ENCODE data around the gene GRID1.

Gene GRID1

GRCh38 chr10:85671530-85671929, 695.1 kb downstream of the GRID1 start:
- no peak for TF ChIP-seq CTCF (IDR thresholded peaks at IDR 0.05; ENCODE audit: unreplicated experiment in 3 of 3)
- Mint-ChIP-seq H3K27me3 (ENCODE audit: low read depth) (peaks cover 9% of the 10 kb centered on the region), H3K27ac (no peak overlapping the region), H3K9me3 (peaks cover 21% of the 10 kb centered on the region), H3K4me3 (no peak overlapping the region), H3K4me1 (no peaks in the 10 kb centered on the region), H3K36me3 (ENCODE audit: low read depth) (no peaks in the 10 kb centered on the region)

- Mint-ChIP-seq H3K27ac (no peak overlapping the region), H3K4me1 (no peaks in the 10 kb centered on the region), H3K9me3 (peaks cover 17% of the 10 kb centered on the region), H3K27me3 (ENCODE audit: low read depth) (peaks cover 4% of the 10 kb centered on the region), H3K4me3 (no peak overlapping the region), H3K36me3 (ENCODE audit: low read depth) (no peaks in the 10 kb centered on the region)
- no peak for TF ChIP-seq CTCF (IDR thresholded peaks at IDR 0.05; ENCODE audit: unreplicated experiment in 3 of 3)
These were observed 698.1 kb downstream of the GRID1 start for GRCh38 chr10:85668522-85668921.

- Mint-ChIP-seq H3K9me3 (peaks cover 11% of the 10 kb centered on the region), H3K27ac (no peak overlapping the region), H3K36me3 (ENCODE audit: low read depth) (no peaks in the 10 kb centered on the region), H3K4me1 (no peaks in the 10 kb centered on the region), H3K4me3 (no peak overlapping the region), H3K27me3 (ENCODE audit: low read depth) (peaks cover 4% of the 10 kb centered on the region)
- no peak for TF ChIP-seq CTCF (IDR thresholded peaks at IDR 0.05; ENCODE audit: unreplicated experiment in 3 of 3)
These were observed 698.9 kb downstream of the GRID1 start for GRCh38 chr10:85667638-85668233.

- no peak for TF ChIP-seq CTCF (IDR thresholded peaks at IDR 0.05; ENCODE audit: unreplicated experiment in 3 of 3)
- Mint-ChIP-seq H3K9me3 (peaks cover 6% of the 10 kb centered on the region), H3K36me3 (ENCODE audit: low read depth) (no peaks in the 10 kb centered on the region)
These were observed 699.6 kb downstream of the GRID1 start for GRCh38 chr10:85666987-85667386.

GRCh38 chr10:85666102-85666501, 700.5 kb downstream of the GRID1 start:
- Mint-ChIP-seq H3K27ac (no peak overlapping the region), H3K27me3 (ENCODE audit: low read depth) (peaks cover 4% of the 10 kb centered on the region), H3K4me1 (peaks cover 3% of the 10 kb centered on the region), H3K4me3 (no peak overlapping the region), H3K9me3 (no peaks in the 10 kb centered on the region), H3K36me3 (ENCODE audit: low read depth) (no peaks in the 10 kb centered on the region)
- no peak for TF ChIP-seq CTCF (IDR thresholded peaks at IDR 0.05; ENCODE audit: unreplicated experiment in 3 of 3)

More at GRCh38 chr10:85666987-85667386, 699.6 kb downstream of the GRID1 start:
- no peak overlapping the region for H3K27ac Mint-ChIP-seq
- no peak overlapping the region for H3K4me3 Mint-ChIP-seq
- H3K4me1 Mint-ChIP-seq, result no peaks in the 10 kb centered on the region
- peaks cover 4% of the 10 kb centered on the region for H3K27me3 Mint-ChIP-seq (ENCODE audit: low read depth)

GRCh38 chr10:85665681-85666080, 700.9 kb downstream of the GRID1 start:
- Mint-ChIP-seq H3K4me3 (no peak overlapping the region), H3K9me3 (no peaks in the 10 kb centered on the region), H3K27me3 (ENCODE audit: low read depth) (peaks cover 4% of the 10 kb centered on the region), H3K4me1 (peaks cover 4% of the 10 kb centered on the region), H3K36me3 (ENCODE audit: low read depth) (no peaks in the 10 kb centered on the region), H3K27ac (no peak overlapping the region)
- TF ChIP-seq CTCF (IDR thresholded peaks at IDR 0.05; ENCODE audit: unreplicated experiment in 3 of 3), result no peak

Data from nephron (organoid).